Ovary (tissue), 9 donors: ENCODE results near the gene INPP4A. TPM values are rescaled to one million over a fixed set of nuclear protein-coding genes. Genes with fewer than 3 reads are reported as not detected.

Source experiments
- DNase-seq, 5 donors: peaks; one replicate each; pipeline ENCODE4 v3.0.0-alpha.2; 2019 to 2020
- H3K27ac ChIP-seq, 2 donors: fragments of 200-600 bp; one replicate each; pipeline versions ENCODE4 v1.5.1 to v1.8.0; 2019 to 2022
- H3K27me3 ChIP-seq: fragments of 200-600 bp; one replicate; pipeline ENCODE4 v1.8.0; 2022
- H3K36me3 ChIP-seq: fragments of 200-600 bp; sonication (generic); one replicate; pipeline ENCODE4 v1.5.1; 2019
- H3K4me1 ChIP-seq: one replicate; pipeline ENCODE4 v1.8.1; 2013; ENCODE audit warnings: mild to moderate bottlenecking, moderate library complexity; ENCODE audit not compliant: insufficient read depth
- H3K4me3 ChIP-seq: fragments of 200-600 bp; sonication (generic); one replicate; pipeline ENCODE4 v1.5.1; 2017
- H3K9me3 ChIP-seq, 2 donors: fragments of 200-600 bp in 1 of 2; sonication (generic) in 1 of 2; one replicate each; pipeline versions ENCODE4 v1.5.1 to v1.8.1; 2013 to 2019; ENCODE audit warnings: mild to moderate bottlenecking in 1 of 2, moderate library complexity in 1 of 2
- EP300 ChIP-seq: sonication (generic); formaldehyde crosslinking; IDR thresholded peaks from one replicate; pipeline ENCODE4 v1.6.1; 2017; ENCODE audit warnings: antibody characterized with exemption
- POLR2A ChIP-seq: fragments of 450-650 bp; IDR thresholded peaks from one replicate; pipeline ENCODE4 v1.6.1; 2017; ENCODE audit warnings: antibody characterized with exemption, mild to moderate bottlenecking, moderate library complexity
- whole genome bisulfite sequencing, 3 donors: extraction: QIAGEN DNeasy Blood & Tissue Kit in 1 of 3; methylation state at CpG; one replicate each; pipeline versions ENCODE4 v1.1.5 to v1.1.7; 2013 to 2017; 5-methylcytosine and 5-hydroxymethylcytosine counted together
- intact Hi-C, 4 donors: fragments of 100-400 bp; cut with DNase I; formaldehyde crosslinking; loops; one replicate each; pipeline versions ENCODE4 v1.11.0 to v1.15.1; 2022 to 2023
- polyA plus RNA-seq, 2 donors: library from polyadenylated mRNA; stranded (reverse); fragments of 200-250 nt in 1 of 2; fragments of 350-450 nt in 1 of 2; fragmentation: Illumina TruSeq in 1 of 2; extraction: RNeasy Lipid Tissue Mini Kit (QIAGEN cat#74804) in 1 of 2; gene quantifications; one replicate each; pipeline ENCODE4 v1.2.3, GENCODE V29; 2013 to 2014
- total RNA-seq, 7 donors: library from RNA; depleted of rRNA in 2 of 7; stranded (reverse); fragments of >200 nt in 2 of 7; fragmentation: NEBNext Ultra II Directional in 3 of 7; extraction: Animal tissue kit (Norgen Biotek cat#: 25700) in 3 of 7; gene quantifications; one replicate each; pipeline versions ENCODE4 v1.1.0 to v1.2.4, GENCODE V29; 2016 to 2023
- TF ChIP-seq, protein P1 (sequence below), 3 donors: fragments of 450-650 bp in 2 of 3; fragments of 200-600 bp in 1 of 3; IDR thresholded peaks; one replicate each; pipeline versions ENCODE4 v1.5.1 to v1.8.0; 2016 to 2022; ENCODE audit warnings: antibody characterized with exemption in 3 of 3, mild to moderate bottlenecking in 1 of 3
- donor health status: DM: no; HTN: no; CAD: no; lungs with moderate emphysema.
- donor health status: DM: no; HTN: no; CAD: no.
- donor health status: Bipolar disorder and iron deficiency.
- donor health status: DM: yes; HTN: yes; CAD: no.
- donor health status: DM: no; HTN: no; CAD: no.
- donor health status: DM: yes; HTN: yes; CAD: no.

Gene INPP4A
- total and polyA plus RNA-seq, 9 donors: 7.5 to 25.8 (median 16.2) TPM

GRCh38 chr2:98460573-98461497, 16.2 kb downstream of the INPP4A start:
- Histone ChIP-seq H3K9me3 (no peaks in the 10 kb centered on the region), H3K4me1 (peaks cover 3% of the 10 kb centered on the region), H3K27ac (no peak overlapping the region), H3K4me3 (no peak overlapping the region), H3K36me3 (no peaks in the 10 kb centered on the region), H3K27me3 (no peaks in the 10 kb centered on the region)
- intact Hi-C loops: no loop called here
- no peak for DNase-seq
- TF ChIP-seq EP300 (no peak), POLR2A (no peak)
- TF ChIP-seq, protein P1, sequence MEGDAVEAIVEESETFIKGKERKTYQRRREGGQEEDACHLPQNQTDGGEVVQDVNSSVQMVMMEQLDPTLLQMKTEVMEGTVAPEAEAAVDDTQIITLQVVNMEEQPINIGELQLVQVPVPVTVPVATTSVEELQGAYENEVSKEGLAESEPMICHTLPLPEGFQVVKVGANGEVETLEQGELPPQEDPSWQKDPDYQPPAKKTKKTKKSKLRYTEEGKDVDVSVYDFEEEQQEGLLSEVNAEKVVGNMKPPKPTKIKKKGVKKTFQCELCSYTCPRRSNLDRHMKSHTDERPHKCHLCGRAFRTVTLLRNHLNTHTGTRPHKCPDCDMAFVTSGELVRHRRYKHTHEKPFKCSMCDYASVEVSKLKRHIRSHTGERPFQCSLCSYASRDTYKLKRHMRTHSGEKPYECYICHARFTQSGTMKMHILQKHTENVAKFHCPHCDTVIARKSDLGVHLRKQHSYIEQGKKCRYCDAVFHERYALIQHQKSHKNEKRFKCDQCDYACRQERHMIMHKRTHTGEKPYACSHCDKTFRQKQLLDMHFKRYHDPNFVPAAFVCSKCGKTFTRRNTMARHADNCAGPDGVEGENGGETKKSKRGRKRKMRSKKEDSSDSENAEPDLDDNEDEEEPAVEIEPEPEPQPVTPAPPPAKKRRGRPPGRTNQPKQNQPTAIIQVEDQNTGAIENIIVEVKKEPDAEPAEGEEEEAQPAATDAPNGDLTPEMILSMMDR (IDR thresholded peaks at IDR 0.05): no peak
- WGBS, 3 donors: 87 to 92% (median 88%) methylated on average over 14 of the region's 14 CpGs

- intact Hi-C loops: no loop called here
- Histone ChIP-seq H3K4me1 (peaks cover 3% of the 10 kb centered on the region), H3K9me3 (no peaks in the 10 kb centered on the region), H3K36me3 (no peaks in the 10 kb centered on the region), H3K27ac (no peak overlapping the region), H3K4me3 (no peak overlapping the region), H3K27me3 (no peaks in the 10 kb centered on the region)
- TF ChIP-seq EP300 (no peak), POLR2A (no peak)
- TF ChIP-seq, protein P1 (IDR thresholded peaks at IDR 0.05): no peak
- WGBS, 3 donors: 62 to 71% (median 65%) methylated on average over 6 of the region's 6 CpGs
- no peak for DNase-seq
Measured at GRCh38 chr2:98461498-98462049, 16.9 kb downstream of the INPP4A start.

DNA sequence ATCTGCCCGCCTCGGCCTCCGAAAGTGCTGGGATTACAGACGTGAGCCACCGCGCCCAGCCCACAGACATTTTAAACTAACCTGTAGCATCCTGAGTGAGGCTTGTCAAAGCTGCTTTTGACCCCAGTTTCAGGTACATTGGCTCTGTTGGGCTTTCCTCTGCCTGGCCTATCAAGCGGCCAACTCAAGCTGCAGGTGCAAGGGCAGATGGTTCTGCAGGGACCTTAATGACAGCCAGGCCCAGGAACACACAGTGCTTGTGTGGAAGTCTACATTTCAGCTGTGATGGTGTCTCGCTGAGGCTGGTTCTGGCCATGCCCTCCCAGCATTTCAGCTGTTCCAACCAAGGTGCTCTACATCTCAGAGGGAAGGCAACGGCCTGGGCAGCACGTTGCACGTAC, 18.4 kb downstream of the INPP4A start:
- intact Hi-C loops: no loop called here
- TF ChIP-seq POLR2A (no peak), EP300 (no peak)
- TF ChIP-seq, protein P1 (IDR thresholded peaks at IDR 0.05): no peak
- 94 to 96% (median 95%) methylated on average over 11 of the region's 11 CpGs for WGBS, 3 donors

GRCh38 chr2:98463551-98463971, 18.9 kb downstream of the INPP4A start:
- Histone ChIP-seq H3K4me3 (no peak overlapping the region), H3K27me3 (no peaks in the 10 kb centered on the region), H3K4me1 (peaks cover 3% of the 10 kb centered on the region), H3K27ac (no peak overlapping the region), H3K36me3 (no peaks in the 10 kb centered on the region), H3K9me3 (no peaks in the 10 kb centered on the region)
- TF ChIP-seq POLR2A: no peak
- TF ChIP-seq, protein P1 (IDR thresholded peaks at IDR 0.05): no peak
- DNase-seq: no peak
- WGBS, 3 donors: 92 to 94% (median 93%) methylated on average over 10 of the region's 10 CpGs
- intact Hi-C loops: no loop called here

More for the DNA sequence above, 18.4 kb downstream of the INPP4A start:
- no peak overlapping the region for H3K27ac ChIP-seq
- no peaks in the 10 kb centered on the region for H3K27me3 ChIP-seq
- no peak overlapping the region for H3K4me3 ChIP-seq
- no peaks in the 10 kb centered on the region for H3K36me3 ChIP-seq
- no peak for DNase-seq
- H3K4me1 ChIP-seq: peaks cover 3% of the 10 kb centered on the region
- no peaks in the 10 kb centered on the region for H3K9me3 ChIP-seq
